Measurements from ENCODE around the gene CALU.

Gene CALU

DNA sequence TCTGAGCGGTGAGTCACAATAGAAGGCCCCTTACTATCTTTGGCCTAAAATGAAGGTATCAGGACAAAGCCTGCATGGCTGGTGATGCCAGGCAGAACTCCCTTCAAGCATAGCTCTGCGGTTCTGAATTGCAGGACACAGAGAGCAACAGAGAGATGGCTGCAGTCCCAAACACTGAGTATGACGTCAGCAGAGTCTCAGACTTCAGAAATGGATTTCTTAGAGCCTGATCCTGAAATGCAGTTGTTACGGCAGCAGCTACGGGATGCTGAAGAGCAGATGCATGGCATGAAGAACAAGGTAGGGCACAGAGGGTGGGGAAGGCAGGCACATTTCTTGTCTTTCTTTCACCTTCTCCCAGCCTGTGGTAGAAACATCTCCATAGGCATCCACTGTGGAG lies 66.1 kb downstream of the CALU start:
- DNase-seq (ENCODE audit: extremely low spot score): no peak
- POLR2A ChIA-PET: no interaction called here
- CTCF ChIA-PET: interaction anchor here (1.1 to 1.9 kb wide), 3 partner anchors 10 to 13 kb away, joined by 3 to 4 read pairs (median 3); no protein-coding TSS in a partner anchor
- TF ChIP-seq, protein P1, sequence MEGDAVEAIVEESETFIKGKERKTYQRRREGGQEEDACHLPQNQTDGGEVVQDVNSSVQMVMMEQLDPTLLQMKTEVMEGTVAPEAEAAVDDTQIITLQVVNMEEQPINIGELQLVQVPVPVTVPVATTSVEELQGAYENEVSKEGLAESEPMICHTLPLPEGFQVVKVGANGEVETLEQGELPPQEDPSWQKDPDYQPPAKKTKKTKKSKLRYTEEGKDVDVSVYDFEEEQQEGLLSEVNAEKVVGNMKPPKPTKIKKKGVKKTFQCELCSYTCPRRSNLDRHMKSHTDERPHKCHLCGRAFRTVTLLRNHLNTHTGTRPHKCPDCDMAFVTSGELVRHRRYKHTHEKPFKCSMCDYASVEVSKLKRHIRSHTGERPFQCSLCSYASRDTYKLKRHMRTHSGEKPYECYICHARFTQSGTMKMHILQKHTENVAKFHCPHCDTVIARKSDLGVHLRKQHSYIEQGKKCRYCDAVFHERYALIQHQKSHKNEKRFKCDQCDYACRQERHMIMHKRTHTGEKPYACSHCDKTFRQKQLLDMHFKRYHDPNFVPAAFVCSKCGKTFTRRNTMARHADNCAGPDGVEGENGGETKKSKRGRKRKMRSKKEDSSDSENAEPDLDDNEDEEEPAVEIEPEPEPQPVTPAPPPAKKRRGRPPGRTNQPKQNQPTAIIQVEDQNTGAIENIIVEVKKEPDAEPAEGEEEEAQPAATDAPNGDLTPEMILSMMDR (IDR thresholded peaks at IDR 0.05; ENCODE audit: control extremely low read depth, extremely low read depth, low read depth, missing control alignments): no peak

DNA sequence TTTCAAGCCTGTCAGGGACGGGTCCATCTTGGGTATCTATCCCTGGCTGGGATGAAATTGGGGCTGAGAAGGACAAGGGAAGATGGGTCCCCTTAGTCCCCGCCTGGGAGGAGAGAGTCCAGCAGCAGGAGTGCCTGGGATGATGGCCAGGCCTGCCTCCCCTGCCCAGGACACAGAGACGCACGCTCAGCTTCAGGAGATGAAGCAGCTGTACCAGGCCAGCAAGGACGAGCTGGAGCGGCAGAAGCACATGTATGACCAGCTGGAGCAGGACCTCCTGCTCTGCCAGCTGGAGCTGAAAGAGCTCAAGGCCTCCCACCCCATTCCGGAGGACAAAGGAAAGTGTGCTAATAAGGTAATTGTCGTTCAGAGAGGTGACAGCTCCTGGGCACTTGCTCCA lies 68.0 kb downstream of the CALU start:
- POLR2A ChIA-PET: no interaction called here
- CTCF ChIA-PET: interaction anchor here (1.0 to 1.8 kb wide), 4 partner anchors 16 to 73 kb away, joined by 3 to 7 read pairs (median 3); no protein-coding TSS in a partner anchor
- TF ChIP-seq, protein P1 (IDR thresholded peaks at IDR 0.05; ENCODE audit: control extremely low read depth, extremely low read depth, low read depth, missing control alignments): no peak
- no peak for DNase-seq (ENCODE audit: extremely low spot score)

DNA sequence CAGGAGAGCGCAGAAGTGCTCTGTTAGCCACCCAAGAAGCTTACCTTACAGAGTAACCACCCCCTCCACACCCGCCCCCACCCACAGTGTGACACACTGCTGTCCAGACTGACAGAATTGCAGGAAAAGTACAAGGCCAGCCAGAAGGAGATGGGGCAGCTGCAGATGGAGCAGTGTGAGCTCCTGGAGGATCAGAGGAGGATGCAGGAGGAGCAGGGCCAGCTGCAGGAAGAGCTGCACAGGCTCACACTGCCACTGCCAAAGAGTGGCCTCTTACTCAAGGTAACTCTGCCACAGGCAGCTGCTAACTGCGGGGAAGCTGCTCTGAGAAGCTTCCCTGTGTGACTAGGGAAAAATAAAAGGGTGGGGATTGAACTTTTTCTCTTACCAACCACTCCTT lies 70.2 kb downstream of the CALU start:
- TF ChIP-seq, protein P1 (IDR thresholded peaks at IDR 0.05; ENCODE audit: control extremely low read depth, extremely low read depth, low read depth, missing control alignments): no peak
- POLR2A ChIA-PET: interaction anchor here (0.6 kb wide), 1 partner anchor 356 kb away, joined by 3 read pairs; no protein-coding TSS in a partner anchor
- CTCF ChIA-PET: interaction anchor here (0.6 to 1.4 kb wide), 3 partner anchors 9 to 74 kb away, joined by 3 to 4 read pairs (median 3); no protein-coding TSS in a partner anchor
- no peak for DNase-seq (ENCODE audit: extremely low spot score)

DNA sequence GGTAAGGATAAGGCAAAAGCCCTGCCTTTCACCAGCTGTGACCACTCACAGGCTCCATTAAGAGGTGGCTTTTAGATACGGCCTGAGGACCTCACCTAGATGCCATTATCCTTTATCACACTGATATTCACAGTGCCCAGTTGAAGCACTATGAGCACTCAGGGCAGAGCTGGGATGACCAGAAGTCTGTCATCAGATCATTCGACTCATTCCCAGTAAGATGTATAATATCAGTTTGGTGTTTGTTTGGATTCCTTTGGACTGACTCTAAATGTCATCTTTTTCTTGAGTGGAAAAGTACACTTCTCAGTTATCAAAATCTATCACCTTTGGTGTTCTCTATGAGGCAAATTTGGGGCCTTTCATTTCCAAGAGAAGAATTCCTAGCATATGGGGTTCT lies 71.3 kb downstream of the CALU start:
- CTCF ChIA-PET: interaction anchor here (1.4 kb wide), 1 partner anchor 8 kb away, joined by 4 read pairs; no protein-coding TSS in a partner anchor
- DNase-seq (ENCODE audit: extremely low spot score): no peak
- POLR2A ChIA-PET: no interaction called here
- TF ChIP-seq, protein P1 (IDR thresholded peaks at IDR 0.05; ENCODE audit: control extremely low read depth, extremely low read depth, low read depth, missing control alignments): no peak

DNA sequence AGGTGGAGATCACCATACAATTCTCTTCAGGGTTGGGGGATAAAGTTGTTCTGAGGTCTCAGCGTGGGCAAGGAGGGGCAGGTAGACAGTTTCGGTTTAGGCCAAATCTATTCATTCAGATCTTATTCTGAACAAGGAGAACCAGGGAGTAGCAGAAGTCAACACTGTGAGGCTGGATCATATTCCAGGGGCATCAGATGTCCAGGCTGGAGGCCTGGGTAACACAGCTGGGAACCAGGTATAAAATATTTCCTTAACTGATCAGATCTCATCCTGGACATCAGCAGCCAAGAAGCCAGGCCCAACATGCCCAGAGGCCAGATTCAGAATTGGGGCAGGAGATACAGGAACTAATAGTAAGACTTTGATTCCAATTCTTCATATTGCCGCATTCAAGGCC lies 71.8 kb downstream of the CALU start:
- ChIA-PET CTCF (no interaction called here), POLR2A (no interaction called here)
- TF ChIP-seq, protein P1 (IDR thresholded peaks at IDR 0.05; ENCODE audit: control extremely low read depth, extremely low read depth, low read depth, missing control alignments): no peak
- DNase-seq (ENCODE audit: extremely low spot score): no peak

DNA sequence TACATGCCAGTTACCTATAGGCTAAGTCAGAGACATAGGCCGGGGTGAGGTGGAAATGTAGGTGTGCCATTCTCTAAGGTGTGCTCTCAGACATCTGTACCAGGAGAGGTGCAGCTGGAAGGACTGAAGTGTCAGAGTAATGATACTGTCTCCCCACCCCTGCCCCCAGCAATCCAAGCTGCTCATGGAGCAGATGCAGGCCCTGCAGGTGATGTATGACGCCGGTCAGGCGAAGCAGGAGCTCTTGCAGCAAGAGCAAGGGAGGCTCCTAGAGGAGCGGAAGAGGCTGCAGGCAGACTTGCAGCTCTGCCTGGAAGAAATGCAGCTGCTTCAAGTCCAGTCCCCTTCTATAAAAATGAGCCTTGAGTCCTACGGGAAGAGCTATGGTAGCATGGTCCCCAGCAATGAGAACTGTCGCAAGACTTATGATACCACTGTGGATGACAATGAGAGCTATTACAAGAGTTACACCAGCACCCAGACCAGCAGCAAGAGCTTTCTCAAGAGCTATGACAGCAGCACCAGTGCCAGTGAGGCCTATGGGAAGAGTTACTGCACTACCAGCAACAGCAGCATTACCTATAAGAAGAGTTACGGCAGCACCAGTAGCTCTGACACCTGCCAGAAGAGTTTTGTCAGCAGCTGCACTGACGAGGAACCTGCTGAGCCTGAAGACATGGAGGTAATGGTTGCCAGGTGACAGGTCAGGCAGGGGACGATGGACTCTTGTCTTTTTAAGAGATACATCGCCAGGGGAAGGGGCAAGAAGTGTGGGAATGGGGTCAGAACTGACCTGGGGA lies 72.7 kb downstream of the CALU start:
- TF ChIP-seq, protein P1 (IDR thresholded peaks at IDR 0.05; ENCODE audit: control extremely low read depth, extremely low read depth, low read depth, missing control alignments): no peak
- DNase-seq (ENCODE audit: extremely low spot score): no peak
- ChIA-PET CTCF (interaction anchor here (0.8 to 1.1 kb wide), 2 partner anchors 9 to 30 kb away, joined by 3 read pairs; no protein-coding TSS in a partner anchor), POLR2A (no interaction called here)
